GM19438 (cell line): ENCODE data around the gene BMP8A.
"Not testable (repeated sequence)": the region's sequence is repeated elsewhere in the genome, so short reads cannot be mapped to it uniquely, and the experiment has no call there.

Source experiments
- ATAC-seq: cut with Tn5 transposase; IDR thresholded peaks from one replicate; pipeline ENCODE4 v1.9.1; 2021; ENCODE audit warnings: low read depth; ENCODE audit not compliant: unreplicated experiment

The BMP8A gene

DNA sequence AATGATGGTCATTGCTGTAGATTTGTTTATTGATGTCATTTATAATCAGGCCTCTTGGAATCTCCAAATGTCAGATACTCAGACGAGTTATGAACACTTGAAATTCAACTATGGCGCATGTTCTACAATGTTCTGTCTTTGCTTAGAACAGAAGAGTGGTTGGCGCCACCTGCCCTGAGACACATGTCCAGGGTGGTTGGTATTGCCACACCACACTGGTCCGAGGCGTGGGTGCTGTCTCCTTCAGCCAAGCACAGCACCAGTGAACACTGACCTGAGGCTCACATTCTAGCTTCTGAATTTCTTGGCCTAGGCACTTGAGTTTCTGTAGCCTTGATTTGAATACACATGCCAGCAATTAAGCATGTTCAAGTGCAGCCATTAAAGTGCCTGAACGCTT, 10.1 kb upstream of the BMP8A start:
- no peak for ATAC-seq

DNA sequence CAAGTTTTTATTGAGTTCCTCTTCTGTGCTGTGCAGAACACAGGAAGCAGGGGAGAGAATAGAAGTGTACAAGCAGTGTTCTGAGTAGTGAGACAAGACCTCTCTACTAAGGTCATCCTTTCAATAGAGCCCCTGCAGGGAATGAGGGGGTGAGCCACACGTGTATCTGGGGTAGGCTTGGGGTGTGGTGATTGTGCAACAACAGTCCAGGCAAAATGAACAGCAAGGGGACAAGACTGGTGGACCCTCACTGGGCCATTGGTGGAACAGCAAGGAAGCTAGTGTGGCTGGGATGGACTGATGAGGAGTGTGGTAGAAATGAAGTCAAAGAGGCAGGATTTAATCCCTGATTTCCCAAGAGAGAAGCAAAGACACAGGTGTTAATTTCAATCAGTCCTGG, 8.2 kb upstream of the BMP8A start:
- ATAC-seq: no peak

DNA sequence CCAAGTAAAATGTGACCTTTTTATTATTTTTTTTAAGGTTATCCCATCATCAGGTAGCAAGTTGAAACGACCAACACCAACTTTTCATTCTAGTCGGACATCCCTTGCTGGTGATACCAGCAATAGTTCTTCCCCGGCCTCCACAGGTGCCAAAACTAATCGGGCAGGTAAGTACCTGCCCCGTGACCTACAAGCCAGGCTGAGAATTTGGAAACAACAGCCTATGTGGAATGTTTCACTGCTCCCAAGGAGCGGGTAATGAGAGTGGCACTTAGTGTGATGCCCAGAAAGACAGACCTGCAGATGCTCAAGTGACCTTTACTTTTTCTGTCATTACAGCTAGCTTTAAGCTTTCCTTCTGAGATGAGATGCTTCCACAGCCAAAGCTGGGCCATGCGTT, 6.9 kb upstream of the BMP8A start:
- ATAC-seq: no peak

DNA sequence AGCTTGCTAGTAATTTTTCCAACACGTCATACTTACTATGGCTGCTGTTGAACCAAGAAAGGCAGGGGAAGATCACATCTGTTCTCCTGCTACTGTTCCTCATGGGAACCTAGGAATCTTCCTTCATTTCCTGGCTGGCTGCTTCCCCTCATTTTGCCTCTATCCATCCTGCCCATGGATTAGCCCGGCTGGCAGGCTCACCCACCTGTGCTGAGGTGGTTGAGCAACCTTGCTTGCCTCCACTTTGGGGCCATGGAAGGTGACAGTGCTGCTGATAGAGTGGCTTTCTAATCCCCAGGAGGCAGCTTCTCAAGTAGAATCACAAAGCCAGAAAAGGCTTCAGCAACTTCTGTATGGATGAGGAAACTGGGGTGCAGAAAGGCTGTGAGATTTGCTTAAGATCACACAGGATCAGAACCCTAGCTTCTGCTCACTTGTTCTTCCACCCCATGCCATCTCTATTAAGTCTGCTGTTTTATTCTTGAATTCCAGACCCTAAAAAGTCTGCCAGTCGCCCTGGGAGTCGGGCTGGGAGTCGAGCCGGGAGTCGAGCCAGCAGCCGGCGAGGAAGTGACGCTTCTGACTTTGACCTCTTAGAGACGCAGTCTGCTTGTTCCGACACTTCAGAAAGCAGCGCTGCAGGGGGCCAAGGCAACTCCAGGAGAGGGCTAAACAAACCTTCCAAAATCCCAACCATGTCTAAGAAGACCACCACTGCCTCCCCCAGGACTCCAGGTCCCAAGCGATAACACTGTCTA, 6.2 kb upstream of the BMP8A start:
- no peak for ATAC-seq

DNA sequence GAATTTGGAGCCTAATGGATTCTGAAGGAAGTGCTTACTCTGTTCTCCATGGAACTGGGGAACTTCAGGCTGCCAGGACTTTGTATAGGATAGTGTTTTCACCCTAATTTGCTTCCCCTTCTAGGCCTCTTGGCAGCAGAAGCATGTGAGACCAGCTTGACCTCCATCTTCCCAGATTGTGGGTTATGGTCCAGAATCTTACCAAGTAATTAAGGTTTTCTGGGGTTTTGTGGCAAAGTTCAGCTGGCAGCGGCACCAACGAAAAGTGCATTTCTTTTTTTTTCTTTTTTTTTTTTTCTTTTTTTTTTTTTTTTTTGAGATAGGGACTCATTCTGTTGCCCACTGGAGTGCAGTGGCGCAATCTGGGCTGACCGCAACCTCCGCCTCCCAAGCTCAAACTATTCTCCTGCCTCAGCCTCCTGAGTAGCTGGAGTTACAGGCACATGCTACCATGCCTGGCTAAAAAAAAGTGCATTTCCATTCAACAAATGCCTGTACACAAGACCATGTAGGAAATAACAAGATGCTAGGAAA, 3.4 kb upstream of the BMP8A start:
- ATAC-seq: no peak

DNA sequence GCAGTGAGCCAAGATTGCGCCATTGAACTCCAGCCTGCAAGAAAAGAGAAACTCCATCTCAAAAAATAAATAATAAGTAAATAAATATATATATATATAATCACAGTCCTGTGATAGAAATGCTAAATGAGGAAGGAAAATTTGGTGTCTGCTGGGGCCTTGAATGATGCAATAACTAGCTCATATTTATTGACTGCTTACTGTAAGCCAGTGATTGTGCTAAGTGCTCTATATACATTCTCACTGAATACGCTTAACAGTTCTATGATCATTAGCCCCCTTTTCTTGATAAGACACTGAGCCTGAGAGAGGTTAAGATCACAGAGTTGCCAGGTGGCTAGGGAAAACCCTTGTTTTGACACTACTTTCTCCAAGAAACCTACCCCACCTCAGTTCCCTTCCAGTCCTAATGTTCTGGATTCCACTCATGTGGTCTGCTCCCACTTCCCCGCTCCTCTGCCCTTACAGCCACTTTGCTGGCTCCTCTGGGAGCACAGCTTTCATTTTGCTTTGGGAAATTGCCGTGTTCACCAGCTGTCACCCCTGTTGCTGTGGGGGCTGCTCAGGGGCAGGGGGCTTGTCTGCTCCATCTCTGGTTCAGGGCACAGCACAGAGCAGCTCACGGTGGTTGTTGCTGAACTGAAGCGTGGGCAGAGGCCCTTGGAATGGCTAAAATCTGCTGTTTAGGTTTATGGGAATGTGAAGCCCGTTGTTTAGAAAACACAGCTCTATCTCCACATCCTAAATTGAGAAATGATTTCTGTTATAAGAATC, 2.5 kb upstream of the BMP8A start:
- no peak for ATAC-seq

DNA sequence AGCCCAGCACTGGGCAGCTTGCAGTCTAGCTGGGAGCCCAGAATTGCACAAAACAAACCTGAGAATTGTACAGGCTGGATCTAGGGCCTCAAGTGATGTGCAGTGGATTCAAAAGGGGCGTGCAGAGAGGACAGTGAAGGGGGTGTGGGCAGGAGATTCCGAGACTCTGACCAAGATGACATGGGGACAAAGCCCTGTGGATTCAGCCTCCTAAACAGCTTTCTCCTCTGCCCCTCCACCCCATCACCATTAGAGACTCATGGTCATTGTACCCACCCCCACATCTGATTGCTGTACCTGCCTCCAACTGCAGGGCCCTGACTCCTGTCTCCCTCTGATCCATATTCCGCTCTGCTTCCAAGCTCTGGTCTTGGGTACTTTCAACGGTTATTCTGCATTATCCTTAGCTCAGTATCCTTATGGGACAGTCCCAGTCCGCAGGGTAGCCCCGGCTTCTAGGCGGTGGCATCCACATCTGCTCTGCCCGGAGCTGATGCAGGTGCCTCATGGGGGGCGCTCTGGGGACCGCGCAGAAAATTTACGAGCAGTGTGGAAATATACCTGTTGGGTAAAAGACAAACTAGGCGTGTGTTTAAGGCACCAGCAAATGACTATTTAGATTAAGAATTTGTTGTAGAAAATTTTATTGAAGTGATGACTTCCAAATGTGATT, 1.7 kb upstream of the BMP8A start:
- ATAC-seq: no peak

DNA sequence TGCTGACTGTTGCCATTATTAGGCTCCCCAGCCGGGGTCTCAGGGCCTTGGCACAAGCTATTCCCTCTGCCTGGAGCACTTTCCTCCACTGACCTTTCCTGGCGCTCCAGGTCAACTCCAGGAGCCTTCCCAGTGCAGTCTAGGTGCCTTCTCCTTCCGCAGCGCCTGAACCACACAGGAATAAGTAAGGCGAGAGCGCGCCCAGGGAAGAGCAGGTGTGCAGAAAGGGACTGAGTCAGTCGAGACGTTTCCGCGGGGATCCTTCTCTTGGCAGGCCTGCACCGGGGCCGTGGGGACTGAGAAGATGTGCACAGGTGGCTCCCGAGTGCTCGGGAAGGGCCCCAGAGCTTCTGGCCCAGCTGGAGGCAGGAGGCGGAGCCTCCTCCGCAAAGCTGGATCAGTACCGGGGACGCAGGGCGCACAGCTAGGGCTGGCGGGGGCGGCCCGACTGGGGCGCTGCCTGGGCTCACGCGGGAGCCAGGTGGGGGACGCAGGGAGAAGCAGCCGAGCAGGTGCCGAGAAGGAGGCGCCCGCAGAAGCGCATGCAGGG, 765 bp upstream of the BMP8A start:
- ATAC-seq: no peak

DNA sequence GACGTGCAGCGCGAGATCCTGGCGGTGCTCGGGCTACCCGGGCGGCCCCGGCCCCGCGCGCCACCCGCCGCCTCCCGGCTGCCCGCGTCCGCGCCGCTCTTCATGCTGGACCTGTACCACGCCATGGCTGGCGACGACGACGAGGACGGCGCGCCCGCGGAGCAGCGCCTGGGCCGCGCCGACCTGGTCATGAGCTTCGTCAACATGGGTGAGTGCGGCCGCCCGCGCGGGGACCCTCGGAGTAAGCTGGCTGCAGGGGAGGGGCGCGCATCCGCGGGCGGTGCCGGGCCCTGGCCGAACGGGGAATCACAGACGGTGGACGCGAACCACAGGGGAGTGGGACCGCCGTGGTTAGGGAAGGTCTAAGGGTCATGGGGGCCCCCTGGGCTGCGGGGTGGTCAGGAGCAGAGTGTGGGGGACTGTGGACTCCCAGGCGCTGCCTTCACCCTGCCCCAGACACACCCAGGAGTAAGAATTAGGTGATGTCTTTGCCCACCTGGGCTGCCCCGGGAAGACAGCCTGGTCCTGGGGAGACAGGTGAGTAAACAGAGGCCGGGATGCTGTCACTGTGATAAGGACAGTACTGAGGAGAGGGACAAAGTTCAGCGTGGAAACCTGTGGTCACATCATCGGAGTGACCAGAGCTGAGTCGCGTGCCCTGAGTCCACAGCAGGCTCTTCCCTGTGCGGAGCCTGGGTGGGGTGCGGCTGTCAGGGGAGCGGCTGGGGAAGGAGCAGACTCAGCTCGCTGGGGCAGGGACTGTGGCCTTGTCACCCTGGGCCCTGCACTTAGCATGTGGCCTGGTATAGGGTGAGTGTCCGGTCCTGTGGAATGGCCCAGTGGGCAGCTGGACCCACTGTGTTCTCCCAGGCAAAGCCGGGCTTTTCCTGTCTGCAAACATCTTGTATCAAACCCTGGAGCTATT, 944 bp downstream of the BMP8A start:
- not testable (repeated sequence) for ATAC-seq

DNA sequence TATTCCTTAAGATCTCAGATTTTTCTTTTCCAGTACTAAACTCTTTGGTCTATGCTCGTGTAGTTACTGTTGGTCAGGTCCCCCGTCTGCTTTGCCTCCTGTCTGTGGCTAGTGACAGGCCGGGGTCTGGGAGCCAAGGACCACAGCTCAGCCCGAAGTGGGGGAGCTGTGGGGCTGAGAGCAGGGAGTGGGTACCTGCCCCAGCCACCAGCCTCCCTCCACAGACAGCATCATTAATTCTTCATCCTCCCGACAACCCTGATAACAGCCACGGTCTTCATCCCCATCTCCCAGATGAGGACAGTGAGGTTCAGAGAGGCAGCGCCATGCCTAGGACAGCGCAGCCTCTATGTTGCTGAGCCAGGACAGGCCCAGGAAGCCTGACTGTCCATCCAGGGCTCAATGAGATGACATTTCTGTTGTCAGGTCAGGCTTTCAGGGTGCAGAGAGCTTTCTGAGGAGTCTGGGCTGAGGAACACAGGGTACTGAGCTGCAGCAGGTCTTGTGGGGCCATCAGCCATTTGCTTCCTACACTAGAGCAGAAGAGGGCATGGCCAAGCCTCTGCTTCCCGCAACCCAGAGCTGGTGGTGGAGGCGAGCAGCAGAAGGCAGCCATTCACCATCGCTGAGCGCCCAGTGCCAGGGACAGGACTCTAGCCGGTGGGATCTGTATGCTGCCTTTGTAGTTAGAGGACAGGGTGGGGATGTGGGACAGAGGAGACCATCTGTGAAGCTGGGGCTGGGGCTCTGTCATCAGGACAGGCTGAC, 1.8 kb downstream of the BMP8A start:
- not testable (repeated sequence) for ATAC-seq

DNA sequence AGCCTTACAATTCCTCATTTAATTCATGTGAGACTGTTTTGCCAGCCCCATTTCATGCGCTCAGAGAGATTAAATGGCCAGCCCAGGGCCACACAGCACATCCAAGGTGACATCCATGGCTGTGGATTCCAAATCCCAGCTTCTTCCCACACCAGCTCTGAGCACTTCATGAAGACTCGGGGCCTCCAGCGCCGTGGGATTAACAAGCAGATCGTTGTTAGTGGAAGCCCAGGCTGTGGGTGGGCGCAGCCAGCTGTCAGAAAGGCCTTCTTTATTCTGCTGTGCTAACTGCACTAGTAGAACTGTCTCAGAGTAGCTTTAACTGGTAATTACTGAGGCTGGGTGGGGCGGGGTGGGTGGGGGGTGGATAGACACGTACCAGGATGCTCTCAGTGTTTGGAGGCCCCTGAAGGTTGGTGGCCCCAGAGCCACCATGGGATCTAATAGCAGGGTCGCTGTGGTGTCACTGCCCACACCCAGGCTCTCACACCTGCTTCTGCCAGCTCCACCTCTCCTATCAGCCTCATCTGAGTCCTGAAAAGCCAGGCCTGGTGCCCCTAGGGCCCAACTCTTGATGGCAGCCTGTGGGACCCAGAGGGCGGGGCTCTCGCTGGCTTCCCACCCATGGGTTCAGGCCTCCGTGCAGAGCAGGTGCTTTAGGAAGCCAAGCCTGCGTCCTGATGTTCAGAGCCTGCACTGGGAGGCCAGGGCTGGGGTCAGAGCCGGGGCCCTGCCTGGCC, 3.4 kb downstream of the BMP8A start:
- no peak for ATAC-seq

DNA sequence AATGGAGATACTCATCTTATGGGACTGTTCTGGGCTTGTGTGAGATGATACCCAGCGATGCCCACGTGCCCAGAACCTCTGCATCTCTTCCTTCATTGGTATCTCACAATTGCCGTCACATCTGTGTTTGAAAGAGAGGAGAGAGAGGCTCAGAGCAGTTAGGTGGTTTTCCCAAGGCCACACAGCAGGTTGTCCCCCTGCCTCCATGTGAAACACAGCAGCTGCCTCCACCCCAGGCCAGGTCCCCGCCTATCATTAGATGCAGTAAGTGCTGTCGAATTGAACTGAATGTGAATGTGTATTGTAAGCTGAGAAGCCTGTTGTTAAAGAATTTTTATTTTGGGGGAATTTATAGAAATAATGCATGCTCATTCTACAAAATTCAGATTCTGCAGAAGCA, 5.1 kb downstream of the BMP8A start:
- not testable (repeated sequence) for ATAC-seq

DNA sequence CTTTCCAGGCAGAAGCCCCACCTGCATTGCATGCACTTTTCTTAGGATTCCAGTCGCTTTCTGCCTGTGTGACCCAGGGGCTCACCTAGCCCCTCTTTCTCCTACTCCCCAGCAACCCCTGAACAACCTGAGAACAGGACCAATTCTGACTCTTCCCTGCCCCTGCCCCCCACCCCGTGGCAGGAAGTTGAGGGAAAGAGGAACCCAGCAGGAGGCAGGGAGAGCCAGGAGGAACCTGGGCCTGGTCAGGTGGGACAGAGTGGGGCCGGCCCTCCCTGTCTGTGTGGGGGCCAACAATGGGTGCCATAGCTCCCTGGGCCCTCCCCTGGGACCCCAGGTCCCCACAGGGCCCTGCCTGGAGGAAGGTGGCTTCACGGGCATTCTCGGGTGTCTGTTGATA, 6.1 kb downstream of the BMP8A start:
- ATAC-seq: no peak

DNA sequence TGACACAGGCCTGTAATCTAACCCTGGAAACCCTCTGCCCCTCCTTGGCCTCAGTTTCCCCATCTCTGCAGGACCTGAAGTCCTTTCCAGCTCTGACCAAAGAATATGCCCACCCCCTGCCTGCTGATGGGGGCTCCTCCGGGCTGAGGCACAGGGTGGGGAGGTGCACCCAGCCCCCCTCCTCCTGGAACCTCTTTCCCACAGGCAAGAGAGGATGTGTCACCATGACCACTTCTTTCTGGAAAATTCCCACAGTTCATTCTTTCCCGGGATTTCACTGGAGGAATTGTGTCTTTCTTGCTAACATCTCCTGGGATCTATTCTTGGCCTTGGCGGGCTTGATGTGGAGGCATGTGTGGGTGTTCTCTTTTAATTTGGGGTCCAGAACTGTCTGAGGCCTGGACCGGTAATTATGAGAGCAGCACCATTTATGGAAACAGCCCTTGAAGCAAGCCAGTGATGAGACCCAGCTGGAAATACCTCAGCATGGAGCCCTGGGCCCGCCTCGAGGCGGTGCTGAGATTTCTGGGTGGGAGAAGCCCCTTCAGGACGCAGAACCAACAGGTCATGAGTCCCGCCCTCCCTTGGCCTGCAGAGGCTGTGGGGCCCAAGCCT, 6.8 kb downstream of the BMP8A start:
- not testable (repeated sequence) for ATAC-seq

DNA sequence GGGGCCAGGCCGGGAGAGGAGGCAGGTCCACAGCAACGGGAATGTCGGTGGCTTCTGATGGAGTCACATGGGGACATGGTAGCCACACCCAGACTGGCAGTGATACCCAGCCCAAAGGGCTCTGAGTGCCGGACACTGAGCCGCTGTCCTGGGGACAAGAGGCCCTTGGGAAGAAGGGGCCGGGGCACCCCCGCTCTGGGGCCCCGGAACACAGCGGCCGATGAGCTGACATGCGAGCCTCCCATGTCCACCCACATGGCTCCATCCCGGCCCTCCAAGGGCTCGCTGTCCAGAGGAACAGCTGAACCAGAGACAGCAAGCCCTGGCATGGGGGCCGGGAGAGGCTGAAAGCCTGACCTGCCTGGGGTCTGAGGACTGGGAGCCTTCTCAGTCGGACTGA, 7.4 kb downstream of the BMP8A start:
- ATAC-seq: not testable (repeated sequence)

DNA sequence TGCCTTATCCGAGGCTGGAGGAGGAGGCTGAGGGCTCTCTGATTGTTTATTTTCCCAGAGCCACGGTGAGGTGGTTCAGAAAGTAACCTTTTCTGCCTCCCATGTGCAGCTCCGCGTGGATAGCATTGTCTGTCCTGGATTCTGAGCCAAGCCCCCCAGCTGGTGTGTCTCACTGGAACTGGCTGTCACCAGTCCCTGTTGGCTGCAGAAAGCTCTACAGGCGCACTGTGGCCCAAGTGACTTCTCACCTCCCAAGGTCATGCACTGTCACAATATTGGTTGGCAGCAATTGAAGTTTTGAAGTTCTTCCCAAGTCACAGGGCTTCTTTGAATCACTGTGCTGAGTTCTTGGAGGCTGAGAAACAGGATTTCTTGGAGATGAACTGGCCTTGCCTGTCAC, 8.2 kb downstream of the BMP8A start:
- ATAC-seq: no peak

DNA sequence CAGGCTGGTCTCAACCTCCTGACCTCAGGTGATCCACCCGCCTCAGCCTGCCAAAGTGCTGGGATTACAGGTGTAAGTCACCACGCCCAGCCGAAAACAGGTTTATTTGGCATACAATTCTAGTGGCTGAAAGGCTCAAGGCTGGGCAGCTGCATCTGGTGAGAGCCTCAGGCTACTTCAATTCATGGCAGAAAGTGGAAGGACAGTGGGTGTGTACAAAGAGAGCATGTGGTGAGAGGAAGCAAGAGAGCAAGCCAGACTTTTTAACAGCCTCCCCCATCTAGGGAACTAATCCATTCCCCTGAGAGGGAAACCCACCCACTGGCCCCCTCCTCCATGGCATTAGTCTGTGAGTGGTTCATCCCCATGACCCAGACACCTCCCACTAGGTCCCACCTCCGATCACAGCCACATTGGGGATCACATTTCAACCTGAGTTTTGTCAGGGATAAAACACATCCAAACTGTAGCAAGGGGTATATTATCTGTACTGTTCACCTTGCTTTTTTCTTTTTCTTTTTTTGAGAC, 9.5 kb downstream of the BMP8A start:
- ATAC-seq: no peak

DNA sequence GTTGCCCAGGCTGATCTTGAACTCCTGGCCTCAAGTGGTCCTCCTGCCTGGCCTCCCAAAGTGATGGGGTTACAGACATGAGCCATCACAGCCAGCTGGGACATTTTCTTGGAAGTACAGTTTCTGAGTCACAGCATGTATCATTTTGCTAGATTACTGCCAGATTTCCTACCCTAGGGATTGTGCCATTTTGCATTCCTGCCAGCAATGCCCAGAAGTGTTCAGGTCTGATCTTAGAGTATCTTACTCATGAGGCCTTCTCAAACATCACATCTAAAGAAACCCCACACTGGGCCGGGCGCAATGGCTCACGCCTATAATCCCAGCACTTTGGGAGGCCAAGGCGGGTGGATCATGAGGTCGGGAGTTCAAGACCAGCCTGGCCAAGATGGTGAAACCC, 10.2 kb downstream of the BMP8A start:
- no peak for ATAC-seq
